HCT116 (cell line): Measurements from ENCODE around the gene SPSB2. TPM values are rescaled to one million over a fixed set of nuclear protein-coding genes. Genes with fewer than 3 reads are reported as not detected.
A peak's percentile ranks its signal among the peaks of the same experiment; 100 is the strongest.

Experiments
- ATAC-seq: fragments of 200-7000 bp; cut with Tn5 transposase; 2 replicates; pipeline ENCODE4 v1.9.1; 2020; ENCODE audit warnings: mild to moderate bottlenecking, moderate library complexity
- BruUV-seq: library from RNA; stranded (reverse); fragments of 400-500 nt; replicated peaks from 2 replicates; lab custom pipeline; 2021; lab: Mats Ljungman, UMichigan
- CTCF ChIA-PET: fragments of 300-600 bp; sonication (Branson Sonifier 250); formaldehyde crosslinking; loops from one replicate; lab custom pipeline; 2021; ENCODE audit warnings: antibody characterized with exemption; lab: Charles Lee
- POLR2A ChIA-PET: fragments of 300-600, 350-600 bp; sonication (Branson Sonifier 250); formaldehyde crosslinking; loops from one replicate; lab custom pipeline; 2021; ENCODE audit warnings: antibody characterized with exemption; lab: Charles Lee
- RAD21 ChIA-PET, 2 experiments: fragments of 300-600 bp; sonication (Branson Sonifier 250); formaldehyde crosslinking; loops; one replicate each; lab custom pipeline; 2023; ENCODE audit warnings: low total read pairs in 2 of 2; ENCODE audit not compliant: uncharacterized antibody in 2 of 2, unreplicated experiment in 2 of 2, low non-redundant PET in 1 of 2; lab: Charles Lee
- DNase-seq: peaks from one replicate; pipeline ENCODE4 v3.0.0-alpha.2; 2010; ENCODE audit warnings: low read depth, low spot score
- H2AFZ ChIP-seq: fragments of 200-600 bp; shearing (Covaris generic), sonication (generic); 2 replicates; pipeline ENCODE4 v1.6.1; 2017; ENCODE audit warnings: low read depth, mixed run types, mixed read lengths, antibody characterized with exemption, low read length; ENCODE audit not compliant: poor library complexity, severe bottlenecking
- H3K27ac ChIP-seq: 2 replicates; pipeline ENCODE4 v1.5.1; 2012; ENCODE audit warnings: low read depth, low read length
- H3K27me3 ChIP-seq: fragments of 200-600 bp; sonication (generic); 2 replicates; pipeline ENCODE4 v1.6.1; 2016; ENCODE audit warnings: mixed run types, low read length, mixed read lengths; ENCODE audit not compliant: insufficient read depth
- H3K36me3 ChIP-seq, 2 experiments: fragments of 200-500 bp in 1 of 2; fragments of 200-600 bp in 1 of 2; sonication (Bioruptor generic) in 1 of 2; sonication (generic) in 1 of 2; 2 replicates each; pipeline versions ENCODE4 v1.5.1 to v1.6.1; 2014 to 2016; ENCODE audit warnings: low read length in 2 of 2, inconsistent platforms in 1 of 2, mixed read lengths in 1 of 2, mixed run types in 1 of 2; ENCODE audit not compliant: insufficient read depth in 2 of 2, control insufficient read depth in 1 of 2
- H3K4me1 ChIP-seq, 2 experiments: fragments of 200-600 bp in 1 of 2; sonication (generic) in 1 of 2; 2 replicates each; pipeline versions ENCODE4 v1.5.1 to v1.6.1; 2012 to 2017; ENCODE audit warnings: low read length in 2 of 2, inconsistent platforms in 1 of 2, mild to moderate bottlenecking in 1 of 2, mixed read lengths in 1 of 2, mixed run types in 1 of 2, moderate library complexity in 1 of 2; ENCODE audit not compliant: insufficient read depth in 2 of 2, control insufficient read depth in 1 of 2
- H3K4me2 ChIP-seq: fragments of 200-600 bp; sonication (generic); 2 replicates; pipeline ENCODE4 v1.6.1; 2017; ENCODE audit warnings: mixed run types, low read length, mixed read lengths
- H3K4me3 ChIP-seq, 2 experiments: fragments of 200-600 bp in 1 of 2; sonication (generic) in 1 of 2; replicated peaks in 1 of 2; 2 replicates each; pipeline ENCODE4 v1.5.1; 2011 to 2016; ENCODE audit warnings: low read length in 2 of 2, control low read depth in 1 of 2, low read depth in 1 of 2, mild to moderate bottlenecking in 1 of 2, mixed read lengths in 1 of 2, mixed run types in 1 of 2
- H3K79me2 ChIP-seq: fragments of 200-600 bp; sonication (generic); 2 replicates; pipeline ENCODE4 v1.6.1; 2017; ENCODE audit warnings: mild to moderate bottlenecking, mixed run types, low read length, moderate library complexity, mixed read lengths; ENCODE audit not compliant: insufficient read depth
- H3K9ac ChIP-seq: fragments of 200-600 bp; sonication (generic); 2 replicates; pipeline ENCODE4 v1.6.1; 2016; ENCODE audit warnings: low read length, mixed read lengths
- H3K9me2 ChIP-seq: fragments of 200-600 bp; sonication (generic), shearing (Covaris generic); 2 replicates; pipeline ENCODE4 v1.6.1; 2017; ENCODE audit warnings: mixed run types, mild to moderate bottlenecking, moderate library complexity; ENCODE audit not compliant: insufficient read depth
- H3K9me3 ChIP-seq, 2 experiments: fragments of 200-500 bp in 1 of 2; fragments of 200-600 bp in 1 of 2; sonication (Bioruptor generic) in 1 of 2; sonication (generic) in 1 of 2; 2 replicates each; pipeline ENCODE4 v1.6.1; 2014 to 2017; ENCODE audit warnings: low read length in 2 of 2, mixed read lengths in 2 of 2, inconsistent platforms in 1 of 2, low read depth in 1 of 2, mild to moderate bottlenecking in 1 of 2, mixed run types in 1 of 2, moderate library complexity in 1 of 2; ENCODE audit not compliant: control insufficient read depth in 1 of 2, insufficient read depth in 1 of 2
- H4K20me1 ChIP-seq: fragments of 200-600 bp; sonication (generic), shearing (Covaris generic); 2 replicates; pipeline ENCODE4 v1.6.1; 2017; ENCODE audit warnings: mixed run types, mild to moderate bottlenecking, moderate library complexity; ENCODE audit not compliant: insufficient read depth
- FOSL1 ChIP-seq: IDR thresholded peaks from 2 replicates; pipeline ENCODE4 v1.6.1; 2012; ENCODE audit warnings: low read depth
- POLR2A ChIP-seq: IDR thresholded peaks from 2 replicates; pipeline ENCODE4 v1.7.0; 2011; ENCODE audit warnings: borderline replicate concordance; ENCODE audit not compliant: insufficient read depth, insufficient read length; ENCODE audit errors: extremely low read depth
- TCF7L2 ChIP-seq: IDR thresholded peaks from 2 replicates; pipeline ENCODE4 v1.7.0; 2011; ENCODE audit warnings: borderline replicate concordance, inconsistent platforms; ENCODE audit not compliant: insufficient read depth, insufficient read length; ENCODE audit errors: extremely low read depth
- intact Hi-C: fragments of 100-400 bp; cut with micrococcal nuclease; formaldehyde crosslinking; loops from 2 replicates; pipeline ENCODE4 v1.10.0; 2022
- total RNA-seq: library from RNA; stranded (reverse); gene quantifications from one replicate; pipeline ENCODE4 v1.2.1, GENCODE V29; 2021; ENCODE audit not compliant: unreplicated experiment
- TF ChIP-seq, protein P1 (sequence below), 3 experiments: fragments of 200-600 bp in 1 of 3; sonication (generic) in 1 of 3; IDR thresholded peaks in 2 of 3; conservative IDR thresholded peaks in 1 of 3; 2 replicates each; pipeline ENCODE4 v1.5.1; 2012 to 2017; ENCODE audit warnings: low read depth in 2 of 3, low read length in 2 of 3, antibody characterized with exemption in 1 of 3, borderline replicate concordance in 1 of 3, control low read depth in 1 of 3, mild to moderate bottlenecking in 1 of 3, mixed read lengths in 1 of 3, mixed run types in 1 of 3, moderate library complexity in 1 of 3; ENCODE audit not compliant: insufficient read depth in 1 of 3

SPSB2 gene
- total RNA-seq, 1 experiment from 2014 or later = 10.0 TPM

DNA sequence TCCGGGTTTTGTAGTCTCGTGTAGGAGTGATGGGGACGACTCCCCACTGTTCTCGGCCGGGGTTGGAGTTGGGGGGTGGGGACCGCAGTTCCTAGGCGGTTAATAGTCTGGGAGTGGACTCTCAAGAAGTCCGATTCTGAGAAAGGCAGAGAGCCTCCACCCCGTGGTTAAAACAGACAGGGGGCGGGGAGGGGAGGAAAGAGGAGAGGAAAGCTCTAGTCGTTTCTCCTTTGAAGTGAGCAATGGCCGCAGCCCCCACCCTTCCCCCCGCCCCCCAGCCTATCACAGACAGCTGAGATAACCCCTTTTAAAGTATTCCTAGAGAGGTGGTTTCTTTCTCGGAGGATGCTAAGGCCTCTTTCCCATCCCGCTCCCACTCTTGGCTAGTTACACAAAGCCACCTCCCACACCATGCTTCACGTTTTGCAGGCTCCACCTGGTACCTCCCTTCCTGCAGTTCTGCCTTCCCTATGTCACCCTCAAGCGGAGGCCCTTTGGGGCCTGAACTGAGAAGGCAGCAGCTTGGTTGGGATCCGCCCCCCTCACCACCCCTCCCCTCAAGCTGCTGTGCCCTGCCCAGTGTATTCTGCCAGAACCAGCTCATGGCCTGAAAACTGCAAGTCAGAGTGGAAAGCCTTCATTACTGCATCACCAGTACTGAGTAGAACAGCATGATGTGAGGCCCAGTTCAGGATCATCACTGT lies 20.3 kb downstream of the SPSB2 start:
- DNase-seq (no peak), ATAC-seq (peak; percentile 6)
- intact Hi-C loops = loop anchor here (5.0 kb wide), 1 partner anchor 246 kb away; the partner anchor contains the start of gene CHD4
- no peaks in the 10 kb centered on the region for H4K20me1 ChIP-seq
- TF ChIP-seq TCF7L2 (peak; percentile 61), FOSL1 (no peak), POLR2A (no peak)
- TF ChIP-seq, protein P1, sequence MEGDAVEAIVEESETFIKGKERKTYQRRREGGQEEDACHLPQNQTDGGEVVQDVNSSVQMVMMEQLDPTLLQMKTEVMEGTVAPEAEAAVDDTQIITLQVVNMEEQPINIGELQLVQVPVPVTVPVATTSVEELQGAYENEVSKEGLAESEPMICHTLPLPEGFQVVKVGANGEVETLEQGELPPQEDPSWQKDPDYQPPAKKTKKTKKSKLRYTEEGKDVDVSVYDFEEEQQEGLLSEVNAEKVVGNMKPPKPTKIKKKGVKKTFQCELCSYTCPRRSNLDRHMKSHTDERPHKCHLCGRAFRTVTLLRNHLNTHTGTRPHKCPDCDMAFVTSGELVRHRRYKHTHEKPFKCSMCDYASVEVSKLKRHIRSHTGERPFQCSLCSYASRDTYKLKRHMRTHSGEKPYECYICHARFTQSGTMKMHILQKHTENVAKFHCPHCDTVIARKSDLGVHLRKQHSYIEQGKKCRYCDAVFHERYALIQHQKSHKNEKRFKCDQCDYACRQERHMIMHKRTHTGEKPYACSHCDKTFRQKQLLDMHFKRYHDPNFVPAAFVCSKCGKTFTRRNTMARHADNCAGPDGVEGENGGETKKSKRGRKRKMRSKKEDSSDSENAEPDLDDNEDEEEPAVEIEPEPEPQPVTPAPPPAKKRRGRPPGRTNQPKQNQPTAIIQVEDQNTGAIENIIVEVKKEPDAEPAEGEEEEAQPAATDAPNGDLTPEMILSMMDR (IDR thresholded peaks at IDR 0.05 in 2 of 3, conservative IDR thresholded peaks at IDR 0.05 in 1 of 3; ENCODE audit: borderline replicate concordance in 1 of 3, insufficient read depth in 1 of 3, low read depth in 2 of 3, low read length in 2 of 3) = no peak
- RAD21 ChIA-PET = interaction anchor here in 1 of 2 experiments (1.5 kb wide), 1 partner anchor 20 kb away, joined by 5 read pairs; the partner anchor contains the start of gene SPSB2
- POLR2A ChIA-PET = interaction anchor here (0.6 to 8.9 kb wide), 14 partner anchors 8 to 638 kb away, joined by 3 to 186 read pairs (median 12); partner anchors contain the start of genes C12orf57, COPS7A, GAPDH and GNB3
- H3K9me2 ChIP-seq = no peaks in the 10 kb centered on the region
- H3K36me3 ChIP-seq = peaks cover 30 to 48% of the 10 kb centered on the region in 2 experiments; a peak in 3 of 4 replicates
- no peak overlapping the region for H2AFZ ChIP-seq
- no peaks in the 10 kb centered on the region for H3K27me3 ChIP-seq
- peak overlapping the region; percentile 100 for H3K4me2 ChIP-seq
- peaks cover 49% of the 10 kb centered on the region for H3K79me2 ChIP-seq
- no peaks in the 10 kb centered on the region for H3K9me3 ChIP-seq
- H3K9ac ChIP-seq = peak overlapping the region; percentile 89
- peak overlapping the region; percentile 67 to 94 for H3K4me3 ChIP-seq
- peak overlapping the region; percentile 65 for H3K27ac ChIP-seq
- peaks cover 15 to 31% of the 10 kb centered on the region in 2 experiments for H3K4me1 ChIP-seq
- CTCF ChIA-PET = interaction anchor here (0.6 to 3.4 kb wide), 10 partner anchors 16 to 99 kb away, joined by 3 to 38 read pairs (median 9); partner anchors contain the start of genes MLF2, P3H3 and SPSB2
- BruUV-seq = no TSS peak
